ENCODE data around the gene NBL1.

NBL1 gene

DNA sequence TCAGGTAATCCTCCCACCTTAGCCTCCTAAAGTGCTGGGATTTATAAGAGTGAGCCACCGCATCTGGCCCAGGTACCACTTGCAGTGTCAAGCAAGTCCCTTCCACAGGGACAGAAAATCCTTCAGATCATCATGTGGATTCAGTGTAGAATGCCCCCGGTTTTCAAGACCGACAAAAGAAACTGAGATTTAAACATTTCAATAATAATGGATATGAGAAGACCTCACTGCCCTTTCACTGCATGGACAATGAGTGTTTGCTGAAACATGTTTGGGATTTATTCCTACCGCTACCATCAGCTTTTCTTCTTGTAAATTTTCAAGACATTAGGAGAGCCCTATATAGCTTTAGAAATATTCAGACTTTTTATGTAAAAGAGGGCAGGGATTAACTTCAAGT, 62.0 kb downstream of the NBL1 start:
- no peak overlapping the region for H3K4me3 ChIP-seq (ENCODE audit: low read length)
- DNase-seq (ENCODE audit: low read depth) = no peak
- TF ChIP-seq, protein P1, sequence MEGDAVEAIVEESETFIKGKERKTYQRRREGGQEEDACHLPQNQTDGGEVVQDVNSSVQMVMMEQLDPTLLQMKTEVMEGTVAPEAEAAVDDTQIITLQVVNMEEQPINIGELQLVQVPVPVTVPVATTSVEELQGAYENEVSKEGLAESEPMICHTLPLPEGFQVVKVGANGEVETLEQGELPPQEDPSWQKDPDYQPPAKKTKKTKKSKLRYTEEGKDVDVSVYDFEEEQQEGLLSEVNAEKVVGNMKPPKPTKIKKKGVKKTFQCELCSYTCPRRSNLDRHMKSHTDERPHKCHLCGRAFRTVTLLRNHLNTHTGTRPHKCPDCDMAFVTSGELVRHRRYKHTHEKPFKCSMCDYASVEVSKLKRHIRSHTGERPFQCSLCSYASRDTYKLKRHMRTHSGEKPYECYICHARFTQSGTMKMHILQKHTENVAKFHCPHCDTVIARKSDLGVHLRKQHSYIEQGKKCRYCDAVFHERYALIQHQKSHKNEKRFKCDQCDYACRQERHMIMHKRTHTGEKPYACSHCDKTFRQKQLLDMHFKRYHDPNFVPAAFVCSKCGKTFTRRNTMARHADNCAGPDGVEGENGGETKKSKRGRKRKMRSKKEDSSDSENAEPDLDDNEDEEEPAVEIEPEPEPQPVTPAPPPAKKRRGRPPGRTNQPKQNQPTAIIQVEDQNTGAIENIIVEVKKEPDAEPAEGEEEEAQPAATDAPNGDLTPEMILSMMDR (conservative IDR thresholded peaks at IDR 0.05; ENCODE audit: low read depth, low read length) = no peak
